Keratinocyte (primary cell): ENCODE measurements around the gene CARMIL1.

ENCODE experiments used
- EZH2 ChIP-seq: IDR thresholded peaks from one replicate; pipeline ENCODE4 v1.6.1; 2012; ENCODE audit warnings: inconsistent platforms, mild to moderate bottlenecking, low read length, moderate library complexity
- TF ChIP-seq, protein P1 (sequence below), 3 experiments: IDR thresholded peaks in 1 of 3; conservative IDR thresholded peaks in 1 of 3; optimal IDR thresholded peaks in 1 of 3; 2 replicates in 2 of 3; 3 replicates in 1 of 3; pipeline versions ENCODE3 to v1.5.1; 2011; ENCODE audit warnings: low read length in 3 of 3, mild to moderate bottlenecking in 3 of 3, moderate library complexity in 2 of 3, control low read depth in 1 of 3, inconsistent platforms in 1 of 3; ENCODE audit not compliant: insufficient read depth in 2 of 3; ENCODE audit errors: extremely low read depth in 1 of 3

DNA sequence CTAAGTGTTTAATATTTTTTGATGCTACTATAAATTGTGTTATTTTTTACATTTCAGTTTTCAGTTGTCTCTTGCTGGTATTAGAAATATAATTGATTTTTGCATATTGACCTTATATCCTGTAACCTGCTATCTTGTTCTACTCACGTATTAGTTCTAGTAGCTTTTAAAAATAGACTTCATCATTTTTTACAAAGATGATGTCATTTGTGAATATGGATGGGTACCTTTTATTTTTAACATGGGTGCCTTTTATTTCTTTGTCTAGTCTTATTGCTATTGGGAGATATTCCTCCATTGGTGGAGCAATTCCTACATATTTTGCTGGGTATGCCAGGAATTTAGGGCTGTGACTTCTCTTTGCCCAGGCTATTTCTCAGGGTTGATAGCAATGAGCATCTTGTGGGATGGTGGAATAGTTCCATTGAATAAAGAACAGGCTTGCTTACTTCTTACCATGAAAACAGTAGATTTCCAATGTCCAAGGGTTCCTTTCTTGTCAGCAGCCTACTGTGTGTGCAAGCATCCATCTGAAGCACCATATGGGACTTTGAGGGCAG lies 149.7 kb downstream of the CARMIL1 start:
- TF ChIP-seq, protein P1, sequence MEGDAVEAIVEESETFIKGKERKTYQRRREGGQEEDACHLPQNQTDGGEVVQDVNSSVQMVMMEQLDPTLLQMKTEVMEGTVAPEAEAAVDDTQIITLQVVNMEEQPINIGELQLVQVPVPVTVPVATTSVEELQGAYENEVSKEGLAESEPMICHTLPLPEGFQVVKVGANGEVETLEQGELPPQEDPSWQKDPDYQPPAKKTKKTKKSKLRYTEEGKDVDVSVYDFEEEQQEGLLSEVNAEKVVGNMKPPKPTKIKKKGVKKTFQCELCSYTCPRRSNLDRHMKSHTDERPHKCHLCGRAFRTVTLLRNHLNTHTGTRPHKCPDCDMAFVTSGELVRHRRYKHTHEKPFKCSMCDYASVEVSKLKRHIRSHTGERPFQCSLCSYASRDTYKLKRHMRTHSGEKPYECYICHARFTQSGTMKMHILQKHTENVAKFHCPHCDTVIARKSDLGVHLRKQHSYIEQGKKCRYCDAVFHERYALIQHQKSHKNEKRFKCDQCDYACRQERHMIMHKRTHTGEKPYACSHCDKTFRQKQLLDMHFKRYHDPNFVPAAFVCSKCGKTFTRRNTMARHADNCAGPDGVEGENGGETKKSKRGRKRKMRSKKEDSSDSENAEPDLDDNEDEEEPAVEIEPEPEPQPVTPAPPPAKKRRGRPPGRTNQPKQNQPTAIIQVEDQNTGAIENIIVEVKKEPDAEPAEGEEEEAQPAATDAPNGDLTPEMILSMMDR (optimal IDR thresholded peaks at IDR 0.05 in 1 of 3, IDR thresholded peaks at IDR 0.05 in 1 of 3, conservative IDR thresholded peaks at IDR 0.05 in 1 of 3; ENCODE audit: extremely low read depth in 1 of 3, insufficient read depth in 2 of 3, low read length in 3 of 3): no peak
- TF ChIP-seq EZH2: no peak
